Measurements from ENCODE around the gene AIG1.
"Not testable (repeated sequence)": the region's sequence is repeated elsewhere in the genome, so short reads cannot be mapped to it uniquely, and the experiment has no call there.

The AIG1 gene

DNA sequence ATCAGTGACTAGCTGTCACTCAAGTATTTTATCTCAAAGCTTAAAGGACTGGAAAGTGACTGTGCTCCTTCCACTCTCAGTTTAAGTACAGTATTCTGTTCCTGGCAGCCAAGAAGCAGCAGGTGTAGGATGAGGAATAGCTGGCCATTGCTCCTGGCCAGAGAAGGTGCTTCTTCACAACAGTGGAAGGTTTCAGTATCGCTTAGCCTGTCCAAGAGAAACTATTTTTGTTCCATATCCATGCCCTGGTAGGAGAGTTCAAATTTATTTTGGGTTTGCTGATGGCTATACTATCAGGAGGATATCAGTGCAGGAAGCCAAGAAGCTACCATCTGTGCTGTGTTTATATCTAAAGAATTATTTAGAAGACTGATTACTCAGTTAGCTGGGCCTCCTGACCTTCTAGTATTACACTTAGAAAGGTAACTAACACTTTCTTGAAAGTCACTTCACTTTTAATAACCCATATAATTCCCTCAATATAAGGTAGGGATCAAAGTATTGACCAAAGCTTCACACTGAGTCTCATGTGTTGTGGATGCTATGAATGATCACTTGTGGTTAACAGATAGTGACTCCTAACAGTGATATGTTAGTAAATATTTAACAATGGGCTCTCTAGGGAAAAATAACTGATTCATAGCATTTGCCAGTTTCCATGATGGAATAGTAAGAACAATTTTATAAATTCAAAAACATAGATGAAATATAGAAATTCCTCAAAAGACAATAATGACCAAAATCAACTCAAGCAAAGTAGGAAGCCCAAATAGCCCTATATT lies 99.9 kb downstream of the AIG1 start:
- no peak for DNase-seq (ENCODE audit: low read depth in 1 of 2, low spot score in 1 of 2)

GRCh38 chr6:143163621-143164020 lies 102.9 kb downstream of the AIG1 start:
- no peak for DNase-seq (ENCODE audit: low read depth in 1 of 2, low spot score in 1 of 2)

DNA sequence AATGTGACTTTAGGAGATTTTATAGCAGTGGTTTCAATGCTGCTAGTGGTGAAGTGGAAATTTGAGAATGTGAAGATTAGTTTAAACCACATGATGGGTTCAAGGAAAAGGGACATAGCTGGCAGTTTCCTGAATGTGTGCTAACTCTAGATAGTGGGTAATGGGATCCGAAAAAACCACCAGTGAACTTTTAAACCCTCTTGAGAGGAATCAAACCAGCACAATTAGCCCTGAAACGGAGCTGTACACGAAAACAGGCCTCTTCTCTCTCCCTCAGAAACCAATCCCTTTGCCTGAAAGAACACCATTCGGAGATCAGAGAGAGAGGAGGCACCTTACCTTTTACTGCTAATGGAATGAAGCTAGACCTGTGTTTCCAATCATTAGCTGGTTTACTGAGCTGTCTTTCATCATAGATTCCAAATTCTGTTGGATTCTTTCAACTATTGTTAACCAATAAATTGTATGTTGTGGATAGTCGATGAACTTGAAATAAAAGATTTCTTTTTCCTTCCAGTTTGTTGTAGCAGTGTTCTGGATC lies 103.9 kb downstream of the AIG1 start:
- no peak for DNase-seq (ENCODE audit: low read depth in 1 of 2, low spot score in 1 of 2)

GRCh38 chr6:143165315-143165855 lies 104.7 kb downstream of the AIG1 start:
- no peak for DNase-seq (ENCODE audit: low read depth in 1 of 2, low spot score in 1 of 2)

- no peak for DNase-seq (ENCODE audit: low read depth in 1 of 2, low spot score in 1 of 2)
Observed at GRCh38 chr6:143166247-143166695, 105.6 kb downstream of the AIG1 start.

GRCh38 chr6:143167224-143167623 lies 106.5 kb downstream of the AIG1 start:
- no peak for DNase-seq (ENCODE audit: low read depth in 1 of 2, low spot score in 1 of 2)

- DNase-seq (ENCODE audit: low read depth in 1 of 2, low spot score in 1 of 2) = not testable (repeated sequence)
Observed at GRCh38 chr6:143168396-143168816, 107.7 kb downstream of the AIG1 start.

DNA sequence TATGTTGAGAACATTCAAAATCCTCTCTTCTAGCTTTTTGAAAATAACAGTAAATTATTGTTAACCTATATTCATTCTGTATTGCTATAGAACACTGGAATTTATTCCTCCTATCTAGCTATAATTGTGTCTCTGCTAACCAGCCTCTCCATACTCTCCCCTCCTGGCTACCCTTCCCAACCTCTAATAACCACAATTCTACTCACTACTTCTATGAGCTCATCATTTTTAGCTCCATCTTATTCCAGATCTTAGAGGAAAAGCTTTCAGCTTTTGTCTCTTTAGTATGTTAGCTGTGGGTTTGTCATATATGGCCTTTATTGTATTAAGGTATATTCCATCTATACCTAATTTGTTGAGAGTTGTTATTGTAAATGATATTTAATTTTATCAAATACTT lies 108.8 kb downstream of the AIG1 start:
- no peak for DNase-seq (ENCODE audit: low read depth in 1 of 2, low spot score in 1 of 2)

- DNase-seq (ENCODE audit: low read depth in 1 of 2, low spot score in 1 of 2) = no peak
Observed at GRCh38 chr6:143174516-143174915, 113.8 kb downstream of the AIG1 start.

- DNase-seq (ENCODE audit: low read depth in 1 of 2, low spot score in 1 of 2) = no peak
Observed at GRCh38 chr6:143174951-143175350, 114.3 kb downstream of the AIG1 start.

- DNase-seq (ENCODE audit: low read depth in 1 of 2, low spot score in 1 of 2) = no peak
Observed at GRCh38 chr6:143176090-143177021, 115.7 kb downstream of the AIG1 start.

GRCh38 chr6:143177706-143178105 lies 117.0 kb downstream of the AIG1 start:
- no peak for DNase-seq (ENCODE audit: low read depth in 1 of 2, low spot score in 1 of 2)

GRCh38 chr6:143179096-143179495 lies 118.4 kb downstream of the AIG1 start:
- no peak for DNase-seq (ENCODE audit: low read depth in 1 of 2, low spot score in 1 of 2)

- no peak for DNase-seq (ENCODE audit: low read depth in 1 of 2, low spot score in 1 of 2)
Observed at GRCh38 chr6:143179901-143180612, 119.4 kb downstream of the AIG1 start.

DNA sequence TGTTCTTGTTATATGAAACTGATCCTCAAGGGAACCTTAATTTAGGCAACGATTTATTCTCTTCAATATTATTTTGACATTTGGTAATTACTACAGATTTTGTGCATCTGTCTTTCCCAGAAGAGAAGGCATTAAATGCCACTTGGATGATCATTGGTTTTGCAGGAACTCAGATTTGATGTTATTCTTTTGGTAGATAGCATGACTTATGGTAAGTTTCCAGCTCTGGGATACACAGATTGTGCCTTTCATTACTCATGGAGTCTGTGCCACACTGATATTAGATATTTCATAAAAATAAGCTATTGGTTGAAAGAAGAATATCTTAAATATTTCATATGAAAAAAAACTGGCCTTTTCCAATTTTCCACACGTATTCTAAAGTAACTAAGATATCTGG lies 120.1 kb downstream of the AIG1 start:
- DNase-seq (ENCODE audit: low read depth in 1 of 2, low spot score in 1 of 2) = no peak

- DNase-seq (ENCODE audit: low read depth in 1 of 2, low spot score in 1 of 2) = no peak
Observed at GRCh38 chr6:143183666-143184065, 123.0 kb downstream of the AIG1 start.

- no peak for DNase-seq (ENCODE audit: low read depth in 1 of 2, low spot score in 1 of 2)
Observed at GRCh38 chr6:143185288-143185687, 124.6 kb downstream of the AIG1 start.

DNA sequence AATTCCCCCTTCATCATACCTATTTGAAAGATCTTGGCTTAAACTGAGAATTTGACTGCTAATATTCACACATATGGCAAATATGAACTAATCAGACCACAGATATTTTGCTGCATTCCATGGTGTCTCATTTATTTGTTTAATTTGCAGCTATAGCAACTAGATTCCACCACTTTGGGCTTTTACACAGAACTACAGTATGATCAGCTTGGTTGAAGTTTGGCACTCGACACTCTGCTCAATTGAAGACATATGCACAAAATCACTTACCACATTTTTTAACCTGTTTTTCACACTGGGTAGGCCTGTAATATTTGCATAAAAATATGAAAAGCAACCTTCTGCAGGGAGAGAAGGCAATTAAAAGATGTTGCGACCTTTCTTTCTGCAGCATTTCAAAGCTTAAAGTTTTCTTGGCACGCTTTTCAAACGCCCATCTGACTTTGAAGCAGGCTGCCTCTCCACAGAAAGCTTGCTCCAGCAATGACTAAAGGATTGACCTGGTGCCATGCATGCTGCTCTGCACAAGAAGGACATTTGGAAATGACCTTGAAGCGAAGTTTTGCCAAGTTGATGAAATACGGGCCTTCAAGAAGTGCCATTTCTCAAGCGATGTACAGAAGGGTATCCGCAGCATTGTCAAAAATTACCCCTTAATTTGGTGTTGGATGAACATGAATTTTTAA lies 126.7 kb downstream of the AIG1 start:
- no peak for DNase-seq (ENCODE audit: low read depth in 1 of 2, low spot score in 1 of 2)

DNA sequence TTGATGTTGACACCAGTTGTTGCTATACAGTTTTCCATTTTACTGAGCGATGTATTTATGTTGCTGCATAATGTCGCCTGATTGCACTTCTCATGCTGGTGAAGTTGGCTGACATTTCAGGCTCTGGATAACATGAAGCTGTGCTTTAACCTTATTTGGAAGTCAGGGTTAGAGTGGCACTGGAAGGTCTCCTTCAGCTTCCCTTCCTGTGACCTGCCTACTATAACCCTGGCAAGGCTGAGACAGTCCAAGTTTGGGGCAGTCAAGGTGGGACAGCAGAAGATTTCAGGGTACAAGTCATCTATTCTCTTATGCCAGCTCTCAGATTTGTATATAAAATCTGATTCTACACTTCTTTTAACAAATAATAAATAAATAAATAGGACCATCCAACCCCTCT lies 127.6 kb downstream of the AIG1 start:
- DNase-seq (ENCODE audit: low read depth in 1 of 2, low spot score in 1 of 2) = no peak

DNA sequence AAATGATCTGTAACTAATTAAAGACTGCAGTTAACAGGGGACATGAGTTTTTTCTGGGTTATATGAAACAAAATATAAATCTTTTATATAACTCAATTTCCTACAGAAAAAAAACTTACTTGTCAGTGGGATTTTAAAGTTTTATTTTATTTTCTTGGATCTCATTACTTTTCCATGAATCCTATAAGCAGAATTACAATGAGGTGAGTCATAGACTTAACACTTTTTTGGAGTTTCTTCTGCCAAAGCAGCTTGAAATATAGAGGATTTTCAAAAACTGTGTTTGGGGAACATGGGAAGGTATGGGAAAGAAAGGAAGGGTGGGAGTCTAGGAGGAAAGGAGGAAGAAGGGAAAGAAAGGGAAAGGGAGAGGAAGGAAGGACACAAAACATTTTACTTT lies 130.7 kb downstream of the AIG1 start:
- DNase-seq (ENCODE audit: low read depth in 1 of 2, low spot score in 1 of 2) = no peak

Measured in stimulated activated CD4-positive, alpha-beta T cell treated with anti-CD3 and anti-CD28 coated beads, Interleukin-15, amount 100 ng/mL, for 1 hour (primary cell).